Bone marrow (tissue), 2 donors: ENCODE measurements around the gene PNLIPRP3.

ENCODE experiments used
- DNase-seq, 2 donors: peaks; one replicate each; lab custom pipeline; 2025; lab: John Stamatoyannopoulos, UW

Gene PNLIPRP3

GRCh38 chr10:116450861-116451260, 23.2 kb downstream of the PNLIPRP3 start:
- no peak for DNase-seq

- no peak for DNase-seq
These were observed 24.2 kb downstream of the PNLIPRP3 start for GRCh38 chr10:116451711-116452337.

GRCh38 chr10:116452338-116452720, 24.7 kb downstream of the PNLIPRP3 start:
- no peak for DNase-seq

GRCh38 chr10:116457488-116457887, 29.8 kb downstream of the PNLIPRP3 start:
- no peak for DNase-seq

GRCh38 chr10:116460219-116460618, 32.6 kb downstream of the PNLIPRP3 start:
- DNase-seq, result no peak

GRCh38 chr10:116461680-116462079, 34.0 kb downstream of the PNLIPRP3 start:
- DNase-seq, result no peak

GRCh38 chr10:116464257-116464656, 36.6 kb downstream of the PNLIPRP3 start:
- no peak for DNase-seq

GRCh38 chr10:116465546-116465945, 37.9 kb downstream of the PNLIPRP3 start:
- DNase-seq, result no peak

- no peak for DNase-seq
These were observed 39.2 kb downstream of the PNLIPRP3 start for GRCh38 chr10:116466715-116467422.

- no peak for DNase-seq
These were observed 41.8 kb downstream of the PNLIPRP3 start for GRCh38 chr10:116469437-116469836.

- DNase-seq, result no peak
These were observed 42.4 kb downstream of the PNLIPRP3 start for GRCh38 chr10:116470071-116470470.

GRCh38 chr10:116470768-116471415, 43.2 kb downstream of the PNLIPRP3 start:
- no peak for DNase-seq

GRCh38 chr10:116472891-116473290, 45.2 kb downstream of the PNLIPRP3 start:
- no peak for DNase-seq

GRCh38 chr10:116475866-116476265, 48.2 kb downstream of the PNLIPRP3 start:
- no peak for DNase-seq

GRCh38 chr10:116476461-116476860, 48.8 kb downstream of the PNLIPRP3 start:
- DNase-seq, result no peak

GRCh38 chr10:116477986-116478664, 50.5 kb downstream of the PNLIPRP3 start:
- no peak for DNase-seq

- DNase-seq, result no peak
These were observed 59.3 kb downstream of the PNLIPRP3 start for GRCh38 chr10:116486770-116487448.

GRCh38 chr10:116487522-116488430, 60.1 kb downstream of the PNLIPRP3 start:
- DNase-seq, result no peak

- no peak for DNase-seq
These were observed 61.8 kb downstream of the PNLIPRP3 start for GRCh38 chr10:116489460-116489859.

GRCh38 chr10:116490028-116490662, 62.5 kb downstream of the PNLIPRP3 start:
- DNase-seq, result no peak

GRCh38 chr10:116504786-116505185, 77.1 kb downstream of the PNLIPRP3 start:
- DNase-seq, result no peak
